NCI-H2171 treated with DMSO at 0.1 percent for 48 hours (cell line): ENCODE results near the gene CCDC116.
"Not testable (repeated sequence)": the region's sequence is repeated elsewhere in the genome, so short reads cannot be mapped to it uniquely, and the experiment has no call there.

Source experiments
- DNase-seq: peaks from one replicate; lab custom pipeline; 2025; lab: John Stamatoyannopoulos, UW

Gene CCDC116

DNA sequence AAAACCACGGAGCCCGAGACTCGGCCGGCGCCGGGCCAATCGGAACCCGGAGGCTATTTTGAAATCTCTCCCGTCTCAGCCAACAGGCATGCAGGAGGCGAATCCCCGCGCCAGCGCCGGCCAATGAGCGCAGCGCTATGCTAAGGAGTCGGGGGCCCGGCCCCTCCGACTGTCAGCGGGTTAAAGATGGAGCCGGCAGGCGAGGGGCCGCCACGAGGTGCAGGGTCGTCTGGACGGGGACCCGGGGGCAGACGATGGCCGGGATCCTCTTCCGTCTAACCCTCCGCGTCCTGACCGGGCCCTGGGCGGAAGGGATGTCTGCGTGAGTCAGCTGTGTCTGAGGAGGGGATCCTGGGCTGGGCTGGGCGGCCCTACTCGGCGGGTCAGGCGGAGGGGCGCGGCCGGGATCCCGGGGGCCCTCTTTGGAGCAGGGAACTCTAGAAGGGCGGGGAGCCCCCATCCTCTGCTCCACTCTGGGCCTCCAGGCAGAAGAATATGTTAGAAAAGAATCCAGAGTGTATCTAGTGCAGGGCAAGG, 19.5 kb downstream of the CCDC116 start:
- DNase-seq, result peak; percentile 95

DNA sequence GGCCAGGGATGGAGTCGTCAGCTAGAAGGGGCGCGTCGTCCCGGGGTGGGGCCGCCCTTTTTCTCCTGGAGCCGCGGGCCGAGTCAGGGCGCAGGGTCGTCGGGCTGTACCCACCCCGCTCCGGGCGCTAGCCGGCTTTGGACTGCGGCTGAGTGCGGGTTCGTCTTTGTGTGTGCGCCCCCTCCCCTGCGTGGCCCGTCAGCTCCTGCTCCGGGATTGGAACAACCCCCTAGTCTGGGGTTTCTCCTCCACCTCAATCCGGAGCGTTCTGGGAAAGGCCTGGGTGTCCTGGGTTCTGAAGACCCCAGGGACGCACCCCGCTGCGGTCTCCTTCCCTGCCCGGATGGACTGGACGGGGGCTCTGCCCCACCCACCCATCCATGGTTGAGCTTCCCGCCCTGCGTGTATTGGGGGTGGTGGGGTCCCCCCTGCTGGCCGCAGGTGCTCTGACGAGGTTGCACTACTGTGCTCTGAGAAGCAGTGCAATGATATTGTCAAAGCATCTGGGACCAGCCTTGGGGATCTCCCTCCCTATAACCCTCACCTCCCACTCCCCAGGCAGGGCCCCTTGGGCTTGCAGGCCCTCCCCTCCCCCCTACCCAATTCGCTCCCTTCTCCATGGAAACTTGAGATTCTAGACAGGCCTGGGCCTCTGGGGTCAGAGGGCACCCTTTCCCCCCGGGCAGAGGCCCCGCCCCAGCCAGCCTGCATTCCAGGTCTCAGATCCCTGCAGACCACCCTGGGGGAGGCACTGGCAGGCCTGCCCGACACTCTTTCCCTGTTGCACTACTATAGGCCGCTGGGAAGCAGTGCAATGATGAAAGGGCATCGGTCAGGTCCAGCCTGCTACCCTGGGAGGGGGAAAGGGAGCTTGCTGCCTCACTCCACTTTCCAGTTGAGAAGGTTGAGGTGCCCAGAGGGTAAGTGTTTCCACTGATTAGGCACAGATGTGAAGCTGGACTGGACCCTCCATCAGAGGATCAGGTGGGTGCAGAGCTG, 20.3 kb downstream of the CCDC116 start:
- no peak for DNase-seq

DNA sequence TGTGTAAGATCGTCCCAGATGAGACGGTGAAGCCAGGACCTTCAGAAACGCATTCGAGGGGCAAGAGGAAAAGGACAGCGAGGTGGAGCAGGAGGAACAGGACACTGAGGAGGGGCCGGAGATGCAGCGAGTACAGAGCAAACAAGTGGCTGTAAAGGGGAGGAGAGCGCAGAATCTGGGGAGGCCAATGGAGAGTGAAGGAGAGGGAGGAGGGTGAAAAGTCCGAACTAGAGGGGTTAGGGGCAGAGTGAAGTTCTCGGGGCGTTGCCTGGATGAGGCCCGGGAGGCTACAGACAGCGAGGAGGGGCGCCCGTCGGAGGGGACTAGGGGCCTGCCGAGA, 24.4 kb downstream of the CCDC116 start:
- no peak for DNase-seq

DNA sequence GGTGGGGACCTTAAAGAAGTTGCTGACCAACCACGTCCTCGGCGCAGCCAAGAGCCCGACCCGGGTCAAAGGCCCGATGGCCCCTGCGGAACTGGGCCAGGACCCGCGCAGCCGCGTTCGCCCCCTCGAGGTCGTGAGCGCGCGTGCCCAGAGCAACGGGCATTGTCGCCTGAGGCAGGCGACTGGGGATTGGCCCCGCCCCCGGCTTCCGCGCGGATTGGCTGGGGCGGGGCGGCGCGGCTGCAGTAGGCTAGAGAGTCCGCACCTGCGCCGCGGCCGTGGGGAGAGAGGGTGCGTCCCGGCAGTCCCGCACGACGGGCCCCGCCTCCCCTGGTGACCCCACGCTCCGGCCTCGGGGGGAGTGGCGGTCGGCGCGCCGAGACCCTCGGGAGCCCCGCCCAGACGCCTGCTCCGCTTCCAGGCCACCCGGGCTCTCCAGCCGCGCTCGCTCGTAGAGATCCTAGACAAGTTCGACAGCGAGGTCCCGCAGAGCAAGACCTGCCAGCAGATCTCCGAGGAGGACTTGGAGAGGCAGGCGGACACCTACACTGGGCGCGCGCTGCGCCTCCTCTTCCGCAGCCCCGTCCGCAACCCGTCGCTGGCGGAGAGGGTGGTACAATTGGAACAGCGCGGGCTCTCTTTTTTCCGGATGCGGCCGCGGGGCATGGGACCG, 24.9 kb downstream of the CCDC116 start:
- DNase-seq, result peak; percentile 80

DNA sequence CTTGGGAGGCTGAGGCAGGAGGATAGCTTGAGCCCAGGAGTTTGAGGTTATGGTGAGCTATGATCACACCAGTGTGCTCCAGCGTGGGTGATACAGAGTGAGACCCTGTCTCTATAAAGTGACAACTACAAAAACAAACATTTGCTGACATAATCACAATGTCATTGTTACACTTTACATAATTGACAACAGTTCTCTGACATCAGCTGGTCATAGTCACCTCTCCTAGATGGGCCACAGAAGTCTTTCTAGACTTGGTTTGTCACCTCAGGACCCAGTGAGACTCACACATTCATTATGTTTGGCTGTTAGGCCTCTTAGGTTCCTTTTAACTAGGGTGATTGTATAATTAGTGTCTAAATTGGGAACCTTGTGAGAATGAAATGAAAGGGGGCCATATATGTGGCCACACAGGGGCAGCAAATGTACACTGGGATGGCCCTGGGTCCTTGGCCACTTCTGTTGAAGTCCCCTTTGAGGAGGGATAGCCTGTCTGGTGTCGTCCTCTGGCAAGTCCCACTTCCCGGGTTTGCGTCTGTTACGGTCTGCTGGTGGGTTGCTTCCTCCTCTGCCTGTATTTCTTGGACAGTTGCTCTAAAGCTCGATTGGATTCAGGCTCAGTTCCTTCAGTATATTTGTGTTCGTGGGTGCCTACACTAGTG, 27.4 kb downstream of the CCDC116 start:
- no peak for DNase-seq

DNA sequence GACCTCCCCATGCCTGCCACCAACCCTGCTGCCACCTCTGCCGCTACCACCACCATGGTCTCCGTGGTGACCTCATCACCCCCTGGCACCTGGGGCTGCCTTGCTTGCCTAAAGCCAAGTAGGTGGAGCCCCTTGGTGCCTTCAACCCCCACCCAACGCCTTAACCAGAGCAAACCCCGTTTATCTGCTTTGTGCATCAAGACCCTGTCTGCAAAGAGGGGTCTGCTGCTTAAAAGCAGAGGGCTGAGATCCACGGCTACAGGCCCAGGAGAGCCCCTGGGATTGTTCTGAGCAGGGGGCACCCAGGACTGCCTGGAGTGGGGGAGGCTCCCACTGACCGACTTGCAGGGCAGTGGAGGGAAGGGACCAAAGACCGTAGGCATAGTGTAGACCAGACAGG, 28.3 kb downstream of the CCDC116 start:
- no peak for DNase-seq

DNA sequence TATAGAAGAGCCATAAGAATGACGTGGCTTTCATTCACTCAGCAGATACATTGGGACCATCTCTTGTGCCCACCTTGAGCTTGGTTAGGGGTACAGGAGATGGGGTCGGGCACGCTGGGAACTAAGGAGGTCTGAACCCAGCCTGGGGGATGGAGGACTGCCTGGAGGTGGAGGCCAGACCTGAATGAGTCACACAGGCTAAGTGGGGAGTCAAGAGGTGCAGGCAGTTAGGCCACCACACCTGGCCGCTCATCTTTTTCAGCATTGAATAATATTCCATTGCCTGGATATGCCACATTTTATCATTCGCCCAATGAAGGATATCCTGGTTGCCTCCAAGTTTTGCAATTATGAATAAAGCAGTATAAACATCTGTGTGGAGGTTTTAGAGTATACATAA, 29.4 kb downstream of the CCDC116 start:
- no peak for DNase-seq

DNA sequence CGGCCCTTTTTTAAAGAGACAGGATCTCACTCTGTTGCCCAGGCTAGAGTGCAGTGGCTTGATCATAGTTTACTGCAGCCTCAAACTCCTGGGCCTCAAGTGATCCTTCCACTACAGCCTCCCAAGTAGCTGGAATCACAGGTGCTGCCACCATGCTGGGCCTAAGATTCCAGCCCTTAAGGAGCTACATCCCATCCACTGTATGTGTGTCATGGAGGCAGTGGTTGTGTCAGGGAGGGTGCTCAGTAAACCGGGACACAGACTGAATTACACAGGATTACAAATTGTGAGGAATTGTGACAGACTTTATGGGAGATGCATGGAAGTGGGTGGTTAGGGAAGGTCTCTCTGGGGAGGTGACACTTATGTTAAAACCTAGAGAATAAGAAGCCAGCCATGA, 31.2 kb downstream of the CCDC116 start:
- no peak for DNase-seq

DNA sequence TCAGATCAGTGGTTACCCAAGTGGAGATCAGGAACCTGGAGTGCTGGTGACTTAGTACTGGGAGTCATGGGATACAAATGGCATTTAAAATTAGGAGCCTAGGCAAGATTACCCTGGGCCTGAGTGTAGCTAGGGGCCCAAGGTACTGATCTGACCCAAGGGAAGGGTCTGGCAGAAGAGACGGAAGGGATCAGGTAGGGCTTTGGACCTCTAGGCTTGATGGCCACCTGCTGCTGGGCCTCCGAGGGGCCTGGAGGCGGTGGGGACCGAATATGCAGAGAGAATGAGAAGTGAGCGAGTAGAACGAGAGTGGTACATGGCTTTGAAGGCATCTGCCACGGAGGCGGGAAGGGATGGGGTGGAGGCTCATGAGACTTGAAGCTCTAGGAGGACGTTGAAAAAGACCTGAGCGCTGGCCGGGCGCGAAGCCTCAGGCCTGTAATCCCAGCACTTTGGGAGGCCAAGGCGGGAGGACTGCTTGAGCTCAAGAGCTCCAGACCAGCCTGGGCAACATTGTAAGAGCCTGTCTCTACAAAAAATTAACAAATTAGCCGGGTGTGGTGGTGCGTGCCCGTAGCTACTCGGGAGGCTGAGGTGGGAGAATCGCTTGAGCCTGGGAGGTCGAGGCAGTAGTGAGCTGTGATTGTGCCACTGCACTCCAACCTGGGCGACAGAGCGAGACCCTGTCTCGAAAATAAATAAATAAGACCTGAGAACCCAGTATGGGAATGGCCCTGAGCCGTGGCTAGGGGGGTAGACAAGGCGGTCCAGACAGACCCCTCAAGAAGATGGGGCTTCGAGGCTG, 32.7 kb downstream of the CCDC116 start:
- no peak for DNase-seq

DNA sequence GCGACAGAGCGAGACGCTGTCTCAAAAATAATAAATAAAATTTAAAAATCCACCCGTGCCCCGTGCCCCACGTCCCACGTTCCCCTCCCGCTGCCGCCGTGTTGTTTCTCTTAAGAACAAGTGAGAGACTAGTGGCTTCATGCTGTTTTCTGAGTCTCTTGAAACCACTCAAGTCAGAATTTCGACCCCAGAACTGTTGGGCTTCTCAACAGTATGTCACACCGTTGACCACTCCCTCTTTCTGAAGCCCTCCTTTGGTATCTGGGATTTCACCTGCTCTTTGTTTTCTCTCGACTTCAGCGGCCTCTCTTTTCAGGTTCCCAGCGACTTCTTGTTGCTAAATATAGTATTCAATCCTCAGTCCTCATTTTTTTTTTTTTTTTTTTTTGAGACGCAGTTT, 34.2 kb downstream of the CCDC116 start:
- no peak for DNase-seq

DNA sequence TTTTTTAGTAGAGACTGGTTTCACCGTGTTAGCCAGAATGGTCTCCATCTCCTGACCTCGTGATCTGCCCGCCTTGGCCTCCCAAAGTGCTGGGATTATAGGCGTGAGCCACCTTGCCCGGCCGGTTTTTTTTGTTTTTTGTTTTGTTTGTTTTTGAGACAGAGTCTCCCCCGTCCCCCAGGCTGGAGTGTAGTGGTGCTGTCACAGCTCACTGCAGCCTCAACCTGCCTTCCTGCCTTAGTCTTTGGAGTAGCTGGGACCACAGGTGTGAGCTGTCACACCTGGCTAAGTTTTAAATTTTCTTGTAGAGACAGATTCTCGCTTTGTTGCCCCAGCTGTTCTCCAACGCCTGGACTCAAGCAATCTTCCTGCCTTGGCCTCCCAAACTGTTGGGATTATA, 36.5 kb downstream of the CCDC116 start:
- peak; percentile 43 for DNase-seq

DNA sequence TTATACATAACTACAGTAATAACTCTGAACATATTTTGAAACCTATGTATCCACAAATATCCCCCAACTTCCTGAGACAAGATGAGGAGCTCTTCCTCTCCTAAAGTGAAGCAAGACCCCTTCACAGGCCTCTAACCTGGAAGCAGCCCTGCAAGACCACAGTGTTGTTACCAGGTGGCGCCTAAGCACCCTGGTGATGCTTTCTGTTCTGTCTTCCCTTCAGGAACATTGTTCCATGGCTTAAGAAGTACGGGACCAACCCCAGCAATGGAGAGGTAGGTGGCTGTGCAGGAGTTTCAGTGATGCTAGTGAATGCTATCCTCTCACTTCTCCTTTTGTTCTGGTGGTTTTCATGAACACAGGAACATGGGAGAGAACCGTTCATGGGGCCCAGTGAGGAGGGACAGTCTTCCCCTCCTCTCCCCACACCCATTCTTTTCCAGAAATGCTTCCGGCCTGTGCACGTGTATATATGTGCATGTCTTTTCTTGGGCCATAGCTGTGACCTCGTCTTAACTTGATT, 39.6 kb downstream of the CCDC116 start:
- DNase-seq, result no peak

DNA sequence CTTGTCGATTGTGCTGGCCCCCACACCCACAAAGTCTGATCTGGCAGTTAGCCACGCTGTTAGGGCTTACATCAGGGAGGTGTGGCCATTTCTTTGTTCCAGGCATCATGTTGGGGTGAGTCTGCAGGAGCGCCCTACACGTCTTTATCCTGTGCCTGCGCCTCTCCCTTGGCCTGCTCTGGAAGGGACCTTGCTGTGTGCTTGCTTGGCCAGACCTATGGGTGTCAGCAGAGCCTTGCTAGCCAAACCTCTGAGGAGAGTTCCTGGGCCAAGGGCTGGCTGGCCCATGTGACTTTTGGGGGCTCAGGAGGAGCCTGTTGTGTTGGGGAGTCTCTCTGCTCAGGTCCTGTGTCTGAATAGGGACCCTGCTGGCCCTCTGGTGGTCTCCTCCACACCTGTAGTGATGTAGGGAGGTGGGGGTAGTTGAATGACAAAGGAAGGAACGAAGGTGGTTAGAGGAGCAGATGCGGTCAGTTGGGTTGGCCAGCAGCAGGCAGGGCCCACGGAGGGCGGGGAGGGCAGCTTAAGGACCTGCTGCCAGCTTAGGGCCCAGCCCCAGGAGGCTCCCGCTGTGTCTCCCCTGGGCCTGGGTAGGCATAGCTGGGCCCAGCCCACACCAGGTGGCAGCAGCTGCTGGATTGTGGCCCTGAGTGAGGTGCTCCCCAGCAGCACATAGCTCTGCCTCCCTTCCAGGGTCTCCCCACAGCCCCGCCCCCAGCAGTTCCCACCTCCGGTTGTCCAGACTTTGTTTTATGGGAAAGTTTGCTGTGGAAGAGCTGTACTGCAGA, 41.2 kb downstream of the CCDC116 start:
- no peak for DNase-seq

DNA sequence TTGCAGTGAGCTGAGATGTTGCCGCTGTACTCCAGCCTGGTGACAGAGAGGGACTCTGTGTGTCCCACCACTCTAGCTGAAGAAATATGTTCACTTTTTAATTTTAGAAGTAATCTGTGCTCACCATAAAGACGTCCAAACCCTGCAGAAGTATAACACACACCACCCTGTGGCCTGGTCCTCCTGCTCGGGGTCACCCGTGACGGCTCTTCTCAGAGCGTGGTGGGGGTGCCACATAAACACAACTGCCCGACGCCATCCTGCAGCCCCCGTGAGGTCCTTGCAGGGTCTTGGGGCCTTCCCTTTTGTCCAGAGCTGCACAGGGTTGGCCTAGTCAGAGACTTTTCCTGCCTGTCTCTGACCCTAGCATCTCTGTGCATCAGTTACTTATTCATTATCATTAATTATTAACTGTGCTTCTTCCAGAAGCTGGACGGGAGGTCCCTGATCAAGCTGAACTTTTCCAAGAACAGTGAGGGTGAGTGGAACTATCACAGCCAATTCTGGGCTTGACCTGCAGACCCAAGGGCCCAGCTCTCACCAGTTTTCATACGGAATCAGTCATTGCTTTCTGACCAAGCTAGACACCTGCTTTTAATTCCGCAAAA, 42.2 kb downstream of the CCDC116 start:
- no peak for DNase-seq

DNA sequence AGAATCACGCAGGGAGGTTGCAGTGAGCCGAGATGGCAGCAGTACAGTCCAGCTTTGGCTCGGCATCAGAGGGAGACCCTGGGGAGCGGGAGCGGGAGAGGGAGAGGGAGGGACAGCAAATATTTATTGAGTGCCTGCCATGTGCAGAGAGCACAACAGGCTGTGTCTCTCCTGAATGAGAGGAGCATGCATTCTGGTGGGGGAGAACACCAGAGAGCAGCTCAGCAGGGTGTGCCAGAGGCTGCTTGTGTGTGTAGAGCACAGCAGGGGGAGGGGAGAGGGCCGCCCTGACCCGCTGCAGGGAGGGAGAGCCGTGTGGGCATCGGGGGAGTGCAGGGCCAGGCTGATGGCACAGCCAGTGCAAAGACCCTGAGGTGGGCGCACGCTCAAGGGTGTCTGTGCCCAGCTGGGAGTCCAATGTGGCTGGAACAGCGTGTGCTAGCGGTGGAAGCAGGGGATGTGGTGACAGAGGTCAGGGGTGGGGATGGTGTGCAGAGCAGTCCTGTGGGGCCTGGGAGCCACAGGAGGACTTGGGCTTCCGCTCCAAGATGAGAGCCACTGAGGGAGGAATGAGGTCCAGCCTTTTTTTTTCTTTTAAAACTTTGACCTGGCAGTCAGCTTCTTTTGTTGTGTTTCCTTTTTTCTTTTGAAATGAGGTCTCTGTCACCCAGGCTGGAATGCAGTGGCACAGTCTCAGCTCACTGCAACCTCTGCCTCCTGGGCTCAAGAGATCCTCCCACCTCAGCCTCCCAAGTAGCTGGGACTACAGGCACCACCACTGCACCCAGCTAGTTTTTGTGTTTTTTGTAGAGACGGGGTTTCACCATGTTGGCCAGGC, 45.3 kb downstream of the CCDC116 start:
- no peak for DNase-seq

DNA sequence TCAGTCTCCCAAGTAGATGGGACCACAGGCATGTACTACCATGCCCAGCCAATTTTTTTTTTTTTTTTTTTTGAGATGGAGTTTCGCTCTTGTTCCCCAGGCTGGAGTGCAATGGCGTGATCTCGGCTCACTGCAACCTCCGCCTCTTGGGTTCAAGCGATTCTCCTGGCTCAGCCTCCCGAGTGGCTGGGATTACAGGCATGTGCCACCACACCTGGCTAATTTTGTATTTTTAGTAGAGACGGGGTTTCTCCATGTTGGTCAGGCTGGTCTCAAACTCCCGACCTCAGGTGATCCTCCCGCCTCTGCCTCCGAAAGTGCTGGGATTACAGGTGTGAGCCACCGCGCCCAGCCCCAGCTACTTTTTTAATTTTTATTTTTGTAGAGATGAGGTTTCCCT, 46.3 kb downstream of the CCDC116 start:
- DNase-seq, result not testable (repeated sequence)

DNA sequence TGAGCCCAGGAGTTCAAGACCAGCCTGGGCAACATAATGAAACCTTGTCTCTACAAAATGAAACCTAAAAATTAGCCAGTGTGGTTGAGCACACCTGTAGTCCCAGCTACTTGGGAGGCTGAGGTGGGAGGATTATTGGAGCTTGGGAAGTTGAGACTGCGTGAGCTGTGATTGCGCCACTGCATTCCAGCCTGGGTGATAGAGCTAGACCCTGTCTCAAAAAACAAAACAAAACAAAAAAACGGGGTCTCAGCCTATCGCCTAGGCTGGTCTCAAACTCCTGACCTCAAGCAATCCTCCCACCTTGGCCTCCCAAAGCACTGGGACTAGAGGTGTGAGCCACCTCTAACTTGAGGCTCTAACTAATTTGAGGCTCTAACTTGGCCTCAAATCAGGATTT, 46.8 kb downstream of the CCDC116 start:
- DNase-seq, result no peak

DNA sequence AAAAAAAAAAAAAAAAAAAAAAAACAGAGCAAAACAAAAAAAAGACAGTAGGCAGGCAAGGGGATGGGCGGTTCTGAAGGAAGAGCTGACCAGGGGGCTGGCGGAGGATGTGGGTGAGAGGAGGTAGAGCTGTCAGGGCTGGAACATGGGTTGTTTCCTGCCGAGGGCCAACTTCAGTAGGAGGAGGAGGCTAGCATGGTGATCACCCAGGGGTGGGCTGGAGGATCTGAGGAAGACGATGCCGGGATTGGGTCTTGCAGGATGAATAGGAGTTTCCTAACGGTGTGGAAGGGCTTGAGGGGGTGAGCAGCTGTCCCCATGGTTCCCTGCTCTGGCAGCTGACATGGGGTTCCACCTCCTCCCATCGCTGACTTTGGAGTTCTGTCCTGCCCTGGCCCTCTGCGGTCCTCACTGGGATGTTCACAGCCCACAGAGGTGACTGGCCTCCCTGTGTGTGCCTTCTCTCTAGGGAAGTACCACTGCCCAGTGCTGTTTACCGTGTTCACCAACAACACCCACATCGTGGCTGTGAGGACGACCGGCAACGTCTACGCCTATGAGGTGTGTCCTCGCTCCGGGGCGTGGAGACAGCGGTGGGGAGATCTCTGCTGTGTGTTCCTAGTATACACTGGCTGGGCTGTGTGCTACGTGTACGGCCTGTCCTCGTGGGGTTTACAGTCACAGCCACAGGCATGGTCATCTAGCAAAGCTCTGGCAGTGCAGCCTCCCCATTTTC, 48.4 kb downstream of the CCDC116 start:
- no peak for DNase-seq
